H1 (cell line): ENCODE data around the gene SNRNP40. TPM values are rescaled to one million over a fixed set of nuclear protein-coding genes. Genes with fewer than 3 reads are reported as not detected.

Experiments used
- CBX5 ChIP-seq: fragments of 300-800, 300-1000 bp; sonication (generic); IDR thresholded peaks from 2 replicates; pipeline ENCODE4 v1.7.1; 2016; ENCODE audit warnings: antibody characterized with exemption, low read length, low read depth
- CTBP2 ChIP-seq: IDR thresholded peaks from 2 replicates; pipeline ENCODE4 v1.7.0; 2011; ENCODE audit warnings: borderline replicate concordance, mild to moderate bottlenecking, moderate library complexity, mixed read lengths, low read length; ENCODE audit not compliant: insufficient read depth, insufficient read length
- CTCF ChIP-seq, 3 experiments: IDR thresholded peaks; 1 replicate in 2 of 3; 2 replicates in 1 of 3; pipeline versions ENCODE4 v1.5.1 to v1.6.1; 2011; ENCODE audit warnings: low read length in 3 of 3, mild to moderate bottlenecking in 3 of 3, inconsistent platforms in 2 of 3, low read depth in 1 of 3, moderate library complexity in 1 of 3; ENCODE audit not compliant: insufficient read depth in 1 of 3; ENCODE audit errors: control extremely low read depth in 1 of 3
- GABPA ChIP-seq: IDR thresholded peaks from 2 replicates; pipeline ENCODE4 v1.6.1; 2011; ENCODE audit warnings: mild to moderate bottlenecking, low read length, moderate library complexity, borderline replicate concordance; ENCODE audit not compliant: insufficient read depth
- MAX ChIP-seq: IDR thresholded peaks from 2 replicates; pipeline ENCODE4 v1.6.1; 2012; ENCODE audit warnings: inconsistent platforms
- SP2 ChIP-seq: IDR thresholded peaks from 2 replicates; pipeline ENCODE4 v1.6.1; 2012; ENCODE audit warnings: mild to moderate bottlenecking, low read length, inconsistent platforms
- TCF12 ChIP-seq: IDR thresholded peaks from 2 replicates; pipeline ENCODE4 v1.6.1; 2011; ENCODE audit warnings: low read depth, mild to moderate bottlenecking, low read length
- TEAD4 ChIP-seq: IDR thresholded peaks from 2 replicates; pipeline ENCODE4 v1.6.1; 2012; ENCODE audit warnings: low read depth, low read length, inconsistent platforms, mixed read lengths
- polyA plus RNA-seq, 7 experiments: library from polyadenylated mRNA; depleted of rRNA in 3 of 7; stranded (reverse) in 5 of 7; unstranded in 2 of 7; fragments of >200 nt in 5 of 7; fragments of 200-250 nt in 2 of 7; gene quantifications; 1 replicate in 5 of 7; 2 replicates in 1 of 7; 4 replicates in 1 of 7; pipeline versions ENCODE4 v1.2.1 to v1.2.3, GENCODE V29; 2011 to 2013; ENCODE audit warnings: missing spikeins in 2 of 7, mixed read lengths in 2 of 7
- total RNA-seq: library from RNA; stranded (reverse); fragmentation: NEBNext Ultra II Directional; extraction: Animal tissue kit (Norgen Biotek cat#: 25700); gene quantifications from 2 replicates; pipeline ENCODE4 v1.2.1, GENCODE V29; 2021

The SNRNP40 gene
- total and polyA plus RNA-seq, 2 of the 8 experiments (the other 6 are each of a cell fraction or from before 2014, with no cell fraction given): 97.4 to 113 TPM

- TF ChIP-seq CTCF (IDR thresholded peaks at IDR 0.05; ENCODE audit: control extremely low read depth in 1 of 3, insufficient read depth in 1 of 3, low read depth in 1 of 3, low read length in 3 of 3) (no peak), SP2 (no peak), TCF12 (no peak), CBX5 (no peak), CTBP2 (no peak), TEAD4 (no peak), MAX (no peak), GABPA (no peak)
Observed at GRCh38 chr1:31310198-31310597, 13.6 kb upstream of the SNRNP40 start (continued).
